ENCODE data around the gene MS4A10.

The MS4A10 gene

GRCh38 chr11:60765355-60765754, 19.8 kb upstream of the MS4A10 start:
- peaks cover 71% of the 10 kb centered on the region for H3K27me3 ChIP-seq (ENCODE audit: insufficient read depth, low read length)
- H3K36me3 ChIP-seq (ENCODE audit: insufficient read depth, low read length) = no peaks in the 10 kb centered on the region
- no peak overlapping the region for H3K27ac ChIP-seq (ENCODE audit: low read depth, low read length)
- no peak overlapping the region for H3K4me3 ChIP-seq (ENCODE audit: low read depth, low read length)
- H2AFZ ChIP-seq (ENCODE audit: low read length, unreplicated experiment) = no peak overlapping the region
- no peaks in the 10 kb centered on the region for H3K79me2 ChIP-seq (ENCODE audit: control insufficient read depth, insufficient read depth, low read length, unreplicated experiment)
- H3K4me1 ChIP-seq (ENCODE audit: control insufficient read depth, insufficient read depth, low read length, unreplicated experiment) = no peaks in the 10 kb centered on the region

GRCh38 chr11:60766547-60766946, 18.6 kb upstream of the MS4A10 start:
- no peaks in the 10 kb centered on the region for H3K79me2 ChIP-seq (ENCODE audit: control insufficient read depth, insufficient read depth, low read length, unreplicated experiment)
- H3K27me3 ChIP-seq (ENCODE audit: insufficient read depth, low read length) = peaks cover 59% of the 10 kb centered on the region
- H3K27ac ChIP-seq (ENCODE audit: low read depth, low read length) = no peak overlapping the region
- H3K36me3 ChIP-seq (ENCODE audit: insufficient read depth, low read length) = no peaks in the 10 kb centered on the region
- H2AFZ ChIP-seq (ENCODE audit: low read length, unreplicated experiment) = no peak overlapping the region
- H3K4me3 ChIP-seq (ENCODE audit: low read depth, low read length) = no peak overlapping the region
- H3K4me1 ChIP-seq (ENCODE audit: control insufficient read depth, insufficient read depth, low read length, unreplicated experiment) = no peaks in the 10 kb centered on the region

- H3K27me3 ChIP-seq (ENCODE audit: insufficient read depth, low read length) = peaks cover 51% of the 10 kb centered on the region
- H3K4me1 ChIP-seq (ENCODE audit: control insufficient read depth, insufficient read depth, low read length, unreplicated experiment) = no peaks in the 10 kb centered on the region
- H3K27ac ChIP-seq (ENCODE audit: low read depth, low read length) = no peak overlapping the region
- no peaks in the 10 kb centered on the region for H3K36me3 ChIP-seq (ENCODE audit: insufficient read depth, low read length)
- no peak overlapping the region for H2AFZ ChIP-seq (ENCODE audit: low read length, unreplicated experiment)
- H3K79me2 ChIP-seq (ENCODE audit: control insufficient read depth, insufficient read depth, low read length, unreplicated experiment) = no peaks in the 10 kb centered on the region
- H3K4me3 ChIP-seq (ENCODE audit: low read depth, low read length) = no peak overlapping the region
Measured at GRCh38 chr11:60767388-60767811, 17.7 kb upstream of the MS4A10 start.

- peaks cover 43% of the 10 kb centered on the region for H3K27me3 ChIP-seq (ENCODE audit: insufficient read depth, low read length)
- no peaks in the 10 kb centered on the region for H3K36me3 ChIP-seq (ENCODE audit: insufficient read depth, low read length)
- H3K79me2 ChIP-seq (ENCODE audit: control insufficient read depth, insufficient read depth, low read length, unreplicated experiment) = no peaks in the 10 kb centered on the region
- H3K4me1 ChIP-seq (ENCODE audit: control insufficient read depth, insufficient read depth, low read length, unreplicated experiment) = no peaks in the 10 kb centered on the region
- H2AFZ ChIP-seq (ENCODE audit: low read length, unreplicated experiment) = no peak overlapping the region
- H3K4me3 ChIP-seq (ENCODE audit: low read depth, low read length) = no peak overlapping the region
- H3K27ac ChIP-seq (ENCODE audit: low read depth, low read length) = no peak overlapping the region
Measured at GRCh38 chr11:60768202-60768601, 16.9 kb upstream of the MS4A10 start.

- Histone ChIP-seq H2AFZ (ENCODE audit: low read length, unreplicated experiment) (no peak overlapping the region), H3K36me3 (ENCODE audit: insufficient read depth, low read length) (no peaks in the 10 kb centered on the region), H3K4me1 (ENCODE audit: control insufficient read depth, insufficient read depth, low read length, unreplicated experiment) (no peaks in the 10 kb centered on the region), H3K27me3 (ENCODE audit: insufficient read depth, low read length) (peaks cover 33% of the 10 kb centered on the region), H3K27ac (ENCODE audit: low read depth, low read length) (no peak overlapping the region), H3K79me2 (ENCODE audit: control insufficient read depth, insufficient read depth, low read length, unreplicated experiment) (no peaks in the 10 kb centered on the region), H3K4me3 (ENCODE audit: low read depth, low read length) (no peak overlapping the region)
Measured at GRCh38 chr11:60769273-60769672, 15.9 kb upstream of the MS4A10 start.

- H3K27me3 ChIP-seq (ENCODE audit: insufficient read depth, low read length) = peaks cover 33% of the 10 kb centered on the region
- no peaks in the 10 kb centered on the region for H3K79me2 ChIP-seq (ENCODE audit: control insufficient read depth, insufficient read depth, low read length, unreplicated experiment)
- H3K4me1 ChIP-seq (ENCODE audit: control insufficient read depth, insufficient read depth, low read length, unreplicated experiment) = no peaks in the 10 kb centered on the region
- no peaks in the 10 kb centered on the region for H3K36me3 ChIP-seq (ENCODE audit: insufficient read depth, low read length)
- no peak overlapping the region for H3K4me3 ChIP-seq (ENCODE audit: low read depth, low read length)
- no peak overlapping the region for H2AFZ ChIP-seq (ENCODE audit: low read length, unreplicated experiment)
- H3K27ac ChIP-seq (ENCODE audit: low read depth, low read length) = no peak overlapping the region
Measured at GRCh38 chr11:60769811-60770210, 15.3 kb upstream of the MS4A10 start.

GRCh38 chr11:60771146-60771545, 14.0 kb upstream of the MS4A10 start:
- H2AFZ ChIP-seq (ENCODE audit: low read length, unreplicated experiment) = no peak overlapping the region
- peaks cover 4% of the 10 kb centered on the region for H3K4me1 ChIP-seq (ENCODE audit: control insufficient read depth, insufficient read depth, low read length, unreplicated experiment)
- peaks cover 26% of the 10 kb centered on the region for H3K27me3 ChIP-seq (ENCODE audit: insufficient read depth, low read length)
- H3K79me2 ChIP-seq (ENCODE audit: control insufficient read depth, insufficient read depth, low read length, unreplicated experiment) = no peaks in the 10 kb centered on the region
- no peaks in the 10 kb centered on the region for H3K36me3 ChIP-seq (ENCODE audit: insufficient read depth, low read length)
- no peak overlapping the region for H3K27ac ChIP-seq (ENCODE audit: low read depth, low read length)
- H3K4me3 ChIP-seq (ENCODE audit: low read depth, low read length) = no peak overlapping the region

- Histone ChIP-seq H2AFZ (ENCODE audit: low read length, unreplicated experiment) (no peak overlapping the region), H3K27me3 (ENCODE audit: insufficient read depth, low read length) (peaks cover 19% of the 10 kb centered on the region), H3K4me3 (ENCODE audit: low read depth, low read length) (no peak overlapping the region)
Measured at GRCh38 chr11:60771879-60772525, 13.1 kb upstream of the MS4A10 start.

GRCh38 chr11:60772666-60773065, 12.5 kb upstream of the MS4A10 start:
- H3K4me1 ChIP-seq (ENCODE audit: control insufficient read depth, insufficient read depth, low read length, unreplicated experiment) = peaks cover 13% of the 10 kb centered on the region
- H3K4me3 ChIP-seq (ENCODE audit: low read depth, low read length) = no peak overlapping the region
- no peak overlapping the region for H3K27ac ChIP-seq (ENCODE audit: low read depth, low read length)

More at GRCh38 chr11:60771879-60772525, 13.1 kb upstream of the MS4A10 start:
- no peak overlapping the region for H3K27ac ChIP-seq (ENCODE audit: low read depth, low read length)
- no peaks in the 10 kb centered on the region for H3K79me2 ChIP-seq (ENCODE audit: control insufficient read depth, insufficient read depth, low read length, unreplicated experiment)
- no peaks in the 10 kb centered on the region for H3K36me3 ChIP-seq (ENCODE audit: insufficient read depth, low read length)
- H3K4me1 ChIP-seq (ENCODE audit: control insufficient read depth, insufficient read depth, low read length, unreplicated experiment) = peaks cover 7% of the 10 kb centered on the region

GRCh38 chr11:60774726-60775125, 10.4 kb upstream of the MS4A10 start:
- Histone ChIP-seq H3K79me2 (ENCODE audit: control insufficient read depth, insufficient read depth, low read length, unreplicated experiment) (no peaks in the 10 kb centered on the region), H3K4me3 (ENCODE audit: low read depth, low read length) (no peak overlapping the region), H2AFZ (ENCODE audit: low read length, unreplicated experiment) (no peak overlapping the region), H3K27ac (ENCODE audit: low read depth, low read length) (no peak overlapping the region), H3K36me3 (ENCODE audit: insufficient read depth, low read length) (no peaks in the 10 kb centered on the region), H3K4me1 (ENCODE audit: control insufficient read depth, insufficient read depth, low read length, unreplicated experiment) (peaks cover 17% of the 10 kb centered on the region), H3K27me3 (ENCODE audit: insufficient read depth, low read length) (no peaks in the 10 kb centered on the region)

More at GRCh38 chr11:60772666-60773065, 12.5 kb upstream of the MS4A10 start:
- no peaks in the 10 kb centered on the region for H3K36me3 ChIP-seq (ENCODE audit: insufficient read depth, low read length)
- peaks cover 13% of the 10 kb centered on the region for H3K27me3 ChIP-seq (ENCODE audit: insufficient read depth, low read length)
- no peaks in the 10 kb centered on the region for H3K79me2 ChIP-seq (ENCODE audit: control insufficient read depth, insufficient read depth, low read length, unreplicated experiment)
- no peak overlapping the region for H2AFZ ChIP-seq (ENCODE audit: low read length, unreplicated experiment)

- Histone ChIP-seq H3K27ac (ENCODE audit: low read depth, low read length) (no peak overlapping the region), H3K4me1 (ENCODE audit: control insufficient read depth, insufficient read depth, low read length, unreplicated experiment) (peaks cover 17% of the 10 kb centered on the region), H3K36me3 (ENCODE audit: insufficient read depth, low read length) (no peaks in the 10 kb centered on the region), H2AFZ (ENCODE audit: low read length, unreplicated experiment) (no peak overlapping the region), H3K79me2 (ENCODE audit: control insufficient read depth, insufficient read depth, low read length, unreplicated experiment) (no peaks in the 10 kb centered on the region), H3K4me3 (ENCODE audit: low read depth, low read length) (no peak overlapping the region), H3K27me3 (ENCODE audit: insufficient read depth, low read length) (no peaks in the 10 kb centered on the region)
Measured at GRCh38 chr11:60775420-60775961, 9.6 kb upstream of the MS4A10 start.
